B cell (primary cell): ENCODE results near the gene FAM120A.

Experiments
- CTCF ChIP-seq: fragments of 200-600 bp; IDR thresholded peaks from one replicate; pipeline ENCODE4 v1.8.0; 2022; ENCODE audit warnings: antibody characterized with exemption, mild to moderate bottlenecking
- EZH2 ChIP-seq: IDR thresholded peaks from 2 replicates; pipeline ENCODE4 v1.6.1; 2012; ENCODE audit warnings: borderline replicate concordance, low read depth, mild to moderate bottlenecking, moderate library complexity, low read length; ENCODE audit not compliant: insufficient read depth, poor library complexity, severe bottlenecking

GRCh38 chr9:93590609-93591234 lies 139.2 kb downstream of the FAM120A start:
- TF ChIP-seq CTCF (no peak), EZH2 (no peak)
